H9 (cell line): Measurements from ENCODE around the gene ADAMTSL3. TPM values are rescaled to one million over a fixed set of nuclear protein-coding genes. Genes with fewer than 3 reads are reported as not detected.

Experiments
- DNase-seq: peaks from one replicate; pipeline ENCODE4 v3.0.0-alpha.2; 2017
- H2AFZ ChIP-seq: one replicate; pipeline ENCODE4 v1.6.1; 2013; ENCODE audit warnings: mild to moderate bottlenecking, low read length, control low read depth, moderate library complexity
- H2AK5ac ChIP-seq: 2 replicates; pipeline ENCODE4 v1.6.1; 2013; ENCODE audit warnings: low read length, control low read depth, mixed read lengths; ENCODE audit not compliant: insufficient read length
- H2BK120ac ChIP-seq: one replicate; pipeline ENCODE4 v1.6.1; 2013; ENCODE audit warnings: low read depth, mild to moderate bottlenecking, low read length, control low read depth, inconsistent platforms; ENCODE audit not compliant: poor library complexity, severe bottlenecking
- H2BK12ac ChIP-seq: 2 replicates; pipeline ENCODE4 v1.6.1; 2013; ENCODE audit warnings: low read length, control low read depth, mixed read lengths, low read depth; ENCODE audit not compliant: insufficient read length
- H2BK15ac ChIP-seq: 2 replicates; pipeline ENCODE4 v1.6.1; 2013; ENCODE audit warnings: low read depth, low read length, control low read depth
- H2BK20ac ChIP-seq: one replicate; pipeline ENCODE4 v1.6.1; 2013; ENCODE audit warnings: low read depth, mild to moderate bottlenecking, low read length, control low read depth, inconsistent platforms; ENCODE audit not compliant: poor library complexity, severe bottlenecking
- H2BK5ac ChIP-seq: 2 replicates; pipeline ENCODE4 v1.6.1; 2013; ENCODE audit warnings: low read length, control low read depth, mixed read lengths; ENCODE audit not compliant: insufficient read length
- H3K14ac ChIP-seq: 2 replicates; pipeline ENCODE4 v1.6.1; 2013; ENCODE audit warnings: low read length, control low read depth; ENCODE audit not compliant: insufficient read depth
- H3K18ac ChIP-seq: 2 replicates; pipeline ENCODE4 v1.6.1; 2013; ENCODE audit warnings: low read depth, mild to moderate bottlenecking, mixed read lengths, low read length, control low read depth; ENCODE audit not compliant: insufficient read length
- H3K23ac ChIP-seq: 2 replicates; pipeline ENCODE4 v1.6.1; 2013; ENCODE audit warnings: low read length, control low read depth, mixed read lengths, low read depth; ENCODE audit not compliant: insufficient read length
- H3K23me2 ChIP-seq: 2 replicates; pipeline ENCODE4 v1.6.1; 2013; ENCODE audit warnings: low read depth, mild to moderate bottlenecking, mixed read lengths, low read length, control low read depth; ENCODE audit not compliant: insufficient read length, poor library complexity, severe bottlenecking
- H3K27ac ChIP-seq: 2 replicates; pipeline ENCODE4 v1.5.1; 2013; ENCODE audit warnings: low read length, control low read depth, mixed read lengths, low read depth; ENCODE audit not compliant: insufficient read length
- H3K27me3 ChIP-seq: 2 replicates; pipeline ENCODE4 v1.6.1; 2013; ENCODE audit warnings: low read length, control low read depth, inconsistent platforms; ENCODE audit not compliant: insufficient read depth
- H3K4ac ChIP-seq: 2 replicates; pipeline ENCODE4 v1.6.1; 2013; ENCODE audit warnings: low read depth, mild to moderate bottlenecking, control low read depth, inconsistent platforms, low read length, moderate library complexity
- H3K4me1 ChIP-seq: 2 replicates; pipeline ENCODE4 v1.6.1; 2013; ENCODE audit warnings: low read length, control low read depth, inconsistent platforms; ENCODE audit not compliant: insufficient read depth
- H3K4me2 ChIP-seq: 2 replicates; pipeline ENCODE4 v1.6.1; 2013; ENCODE audit warnings: low read length, control low read depth, mixed read lengths; ENCODE audit not compliant: insufficient read length, insufficient read depth
- H3K56ac ChIP-seq: 2 replicates; pipeline ENCODE4 v1.6.1; 2013; ENCODE audit warnings: low read depth, mild to moderate bottlenecking, mixed read lengths, low read length, control low read depth; ENCODE audit not compliant: insufficient read length
- H3K79me1 ChIP-seq: 2 replicates; pipeline ENCODE4 v1.6.1; 2013; ENCODE audit warnings: low read depth, mild to moderate bottlenecking, moderate library complexity, low read length, control low read depth, inconsistent platforms; ENCODE audit not compliant: insufficient read depth, poor library complexity, severe bottlenecking
- H3K79me2 ChIP-seq: 2 replicates; pipeline ENCODE4 v1.6.1; 2013; ENCODE audit warnings: low read length, control low read depth, inconsistent platforms; ENCODE audit not compliant: insufficient read depth
- H3K9ac ChIP-seq: 2 replicates; pipeline ENCODE4 v1.6.1; 2013; ENCODE audit warnings: low read length, control low read depth, mixed read lengths; ENCODE audit not compliant: insufficient read length; ENCODE audit errors: extremely low read depth
- H3K9me3 ChIP-seq: one replicate; pipeline ENCODE4 v1.6.1; 2013; ENCODE audit warnings: low read depth, low read length, inconsistent platforms; ENCODE audit not compliant: control insufficient read depth
- H3T11ph ChIP-seq: one replicate; pipeline ENCODE4 v1.6.1; 2013; ENCODE audit warnings: mild to moderate bottlenecking, low read length, control low read depth, inconsistent platforms
- H4K20me1 ChIP-seq: one replicate; pipeline ENCODE4 v1.6.1; 2013; ENCODE audit not compliant: control insufficient read depth, insufficient read length, insufficient read depth
- H4K5ac ChIP-seq: 2 replicates; pipeline ENCODE4 v1.6.1; 2013; ENCODE audit warnings: low read depth, mild to moderate bottlenecking, mixed read lengths, low read length, control low read depth; ENCODE audit not compliant: insufficient read length
- H4K8ac ChIP-seq: replicated peaks from 2 replicates; pipeline ENCODE4 v1.6.1; 2013; ENCODE audit warnings: low read length, control low read depth, mixed read lengths, low read depth; ENCODE audit not compliant: insufficient read length
- H4K91ac ChIP-seq: 2 replicates; pipeline ENCODE4 v1.6.1; 2013; ENCODE audit warnings: low read depth, mild to moderate bottlenecking, moderate library complexity, mixed read lengths, low read length, control low read depth; ENCODE audit not compliant: insufficient read length
- H3K27ac Mint-ChIP-seq, 3 experiments: 2 replicates in 2 of 3; 3 replicates in 1 of 3; pipeline ENCODE4 v1.8.0; 2020 to 2021; ENCODE audit warnings: mixed read lengths in 3 of 3, mild to moderate bottlenecking in 1 of 3, moderate library complexity in 1 of 3
- H3K27me3 Mint-ChIP-seq: 2 replicates; pipeline ENCODE4 v1.8.0; 2021; ENCODE audit warnings: low read depth, mild to moderate bottlenecking, moderate library complexity, mixed read lengths
- H3K36me3 Mint-ChIP-seq, 3 experiments: 2 replicates in 2 of 3; 3 replicates in 1 of 3; pipeline ENCODE4 v1.8.0; 2020 to 2021; ENCODE audit warnings: low read depth in 3 of 3, mixed read lengths in 3 of 3; ENCODE audit not compliant: insufficient read depth in 1 of 3
- H3K4me1 Mint-ChIP-seq, 2 experiments: 2 replicates each; pipeline ENCODE4 v1.8.0; 2020; ENCODE audit warnings: mixed read lengths in 2 of 2
- H3K4me3 Mint-ChIP-seq, 2 experiments: 2 replicates in 1 of 2; 3 replicates in 1 of 2; pipeline ENCODE4 v1.8.0; 2020 to 2021; ENCODE audit warnings: mild to moderate bottlenecking in 2 of 2, mixed read lengths in 2 of 2, moderate library complexity in 1 of 2
- H3K9me3 Mint-ChIP-seq, 2 experiments: 2 replicates in 1 of 2; 3 replicates in 1 of 2; pipeline ENCODE4 v1.8.0; 2020; ENCODE audit warnings: mild to moderate bottlenecking in 2 of 2, mixed read lengths in 2 of 2, moderate library complexity in 1 of 2
- CTCF ChIP-seq: fragments of 200-600 bp; sonication (generic); conservative IDR thresholded peaks from 3 replicates; pipeline ENCODE4 v1.8.0; 2021; ENCODE audit warnings: antibody characterized with exemption, mild to moderate bottlenecking
- WGBS: extraction: QIAGEN DNeasy Blood & Tissue Kit; methylation state at CpG from one replicate; pipeline ENCODE4 v1.1.7; 2013; ENCODE audit warnings: missing lambda C conversion rate, low lambda C conversion rate, mixed read lengths; ENCODE audit not compliant: insufficient read length; ENCODE audit errors: extremely low coverage; 5-methylcytosine and 5-hydroxymethylcytosine counted together
- total RNA-seq: library from RNA; stranded (reverse); gene quantifications from 2 replicates; pipeline ENCODE4 v1.2.1, GENCODE V29; 2021

The ADAMTSL3 gene
- total RNA-seq, 1 experiment from 2014 or later = 0.39 TPM

- Mint-ChIP-seq H3K9me3 (no peaks in the 10 kb centered on the region), H3K4me3 (no peak overlapping the region), H3K36me3 (no peaks in the 10 kb centered on the region), H3K27ac (no peak overlapping the region; a peak in 1 of 7 replicates), H3K4me1 (no peaks in the 10 kb centered on the region), H3K27me3 (no peaks in the 10 kb centered on the region)
- no peak overlapping the region for H2BK5ac ChIP-seq
- no peak overlapping the region; the same call in 1 of the 2 replicates for H3K14ac ChIP-seq
- H3K23me2 ChIP-seq = no peaks in the 10 kb centered on the region
- no peak overlapping the region for H2BK20ac ChIP-seq
- H2AFZ ChIP-seq = no peak overlapping the region
- no CpG with 5 or more reads among the region's 3 CpGs for WGBS
- no peak overlapping the region for H2BK15ac ChIP-seq
- no peak overlapping the region for H2BK12ac ChIP-seq
- no peak overlapping the region for H3K27ac ChIP-seq
- H3K9ac ChIP-seq = no peak overlapping the region
- no peak overlapping the region for H2BK120ac ChIP-seq
- H3K79me2 ChIP-seq = no peaks in the 10 kb centered on the region
- no peaks in the 10 kb centered on the region for H4K20me1 ChIP-seq
- no peak overlapping the region for H4K91ac ChIP-seq
- H3K18ac ChIP-seq = no peak overlapping the region
- no peak overlapping the region for H3K23ac ChIP-seq
- H3K4me2 ChIP-seq = no peak overlapping the region
- H3K4me1 ChIP-seq = no peaks in the 10 kb centered on the region
- no peak overlapping the region for H3K56ac ChIP-seq
- H3K79me1 ChIP-seq = no peaks in the 10 kb centered on the region
- no peak for TF ChIP-seq CTCF
- no peaks in the 10 kb centered on the region for H3K27me3 ChIP-seq
- no peak overlapping the region for H4K5ac ChIP-seq
- no peak overlapping the region for H2AK5ac ChIP-seq
- H4K8ac ChIP-seq = no peak overlapping the region
- no peaks in the 10 kb centered on the region for H3K9me3 ChIP-seq
- no peak overlapping the region for H3K4ac ChIP-seq
- no peak for DNase-seq
- H3T11ph ChIP-seq = no peak overlapping the region
These were observed 43.8 kb upstream of the ADAMTSL3 start for GRCh38 chr15:83610132-83610531.
